ENCODE measurements around the gene WDPCP. TPM values are rescaled to one million over a fixed set of nuclear protein-coding genes. Genes with fewer than 3 reads are reported as not detected.

The WDPCP gene
- total and polyA plus RNA-seq, 2 of the 13 experiments (the other 11 are each of a cell fraction or from before 2014, with no cell fraction given): 2.9 to 5.2 TPM

DNA sequence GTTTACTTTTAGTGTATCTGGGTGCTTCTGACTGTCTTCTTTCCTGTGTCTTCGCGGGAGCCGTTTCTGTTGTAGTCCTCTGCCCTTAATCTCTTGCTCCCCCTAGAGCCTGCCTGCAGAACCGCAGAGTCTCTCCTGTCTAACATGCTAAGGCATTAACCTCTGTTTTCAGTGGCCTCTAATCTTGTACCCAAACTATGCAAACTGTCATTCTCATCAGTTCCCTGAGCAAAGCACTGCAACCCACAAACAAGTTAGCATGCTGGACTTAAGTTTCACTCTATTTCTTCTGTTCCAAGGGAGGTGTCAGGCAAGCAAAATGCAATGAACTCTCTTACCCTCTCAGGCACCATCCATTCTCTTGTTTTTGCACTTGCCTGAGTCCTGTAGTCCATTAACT is 399.3 kb downstream of the WDPCP start (continued):
- no peak for TF ChIP-seq SRSF4 (IDR thresholded peaks at IDR 0.05; ENCODE audit: low read depth, low read length, poor library complexity, severe bottlenecking)
- TF ChIP-seq RORA (CRISPR knock-in tag; IDR thresholded peaks at IDR 0.05): no peak
- TF ChIP-seq THYN1 (CRISPR knock-in tag; IDR thresholded peaks at IDR 0.05; ENCODE audit: borderline replicate concordance, low read depth): no peak
- no peak for TF ChIP-seq ZNF790 (CRISPR knock-in tag; IDR thresholded peaks at IDR 0.05; ENCODE audit: borderline replicate concordance)
- no peak for TF ChIP-seq GZF1 (CRISPR knock-in tag; IDR thresholded peaks at IDR 0.05)
- no peak for TF ChIP-seq SRF (IDR thresholded peaks at IDR 0.05; ENCODE audit: low read depth, low read length)
- TF ChIP-seq, protein P1, sequence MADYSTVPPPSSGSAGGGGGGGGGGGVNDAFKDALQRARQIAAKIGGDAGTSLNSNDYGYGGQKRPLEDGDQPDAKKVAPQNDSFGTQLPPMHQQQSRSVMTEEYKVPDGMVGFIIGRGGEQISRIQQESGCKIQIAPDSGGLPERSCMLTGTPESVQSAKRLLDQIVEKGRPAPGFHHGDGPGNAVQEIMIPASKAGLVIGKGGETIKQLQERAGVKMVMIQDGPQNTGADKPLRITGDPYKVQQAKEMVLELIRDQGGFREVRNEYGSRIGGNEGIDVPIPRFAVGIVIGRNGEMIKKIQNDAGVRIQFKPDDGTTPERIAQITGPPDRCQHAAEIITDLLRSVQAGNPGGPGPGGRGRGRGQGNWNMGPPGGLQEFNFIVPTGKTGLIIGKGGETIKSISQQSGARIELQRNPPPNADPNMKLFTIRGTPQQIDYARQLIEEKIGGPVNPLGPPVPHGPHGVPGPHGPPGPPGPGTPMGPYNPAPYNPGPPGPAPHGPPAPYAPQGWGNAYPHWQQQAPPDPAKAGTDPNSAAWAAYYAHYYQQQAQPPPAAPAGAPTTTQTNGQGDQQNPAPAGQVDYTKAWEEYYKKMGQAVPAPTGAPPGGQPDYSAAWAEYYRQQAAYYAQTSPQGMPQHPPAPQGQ (CRISPR knock-in tag; IDR thresholded peaks at IDR 0.05; ENCODE audit: borderline replicate concordance): no peak
- no peak for TF ChIP-seq REL (CRISPR knock-in tag; conservative IDR thresholded peaks at IDR 0.05)
- no peak for TF ChIP-seq ZSCAN21 (CRISPR knock-in tag; IDR thresholded peaks at IDR 0.05; ENCODE audit: borderline replicate concordance)
- TF ChIP-seq ZKSCAN1 (IDR thresholded peaks at IDR 0.05; ENCODE audit: low read length): no peak
- no peak for TF ChIP-seq ZNF749 (CRISPR knock-in tag; IDR thresholded peaks at IDR 0.05; ENCODE audit: borderline replicate concordance)
- TF ChIP-seq, protein P2, sequence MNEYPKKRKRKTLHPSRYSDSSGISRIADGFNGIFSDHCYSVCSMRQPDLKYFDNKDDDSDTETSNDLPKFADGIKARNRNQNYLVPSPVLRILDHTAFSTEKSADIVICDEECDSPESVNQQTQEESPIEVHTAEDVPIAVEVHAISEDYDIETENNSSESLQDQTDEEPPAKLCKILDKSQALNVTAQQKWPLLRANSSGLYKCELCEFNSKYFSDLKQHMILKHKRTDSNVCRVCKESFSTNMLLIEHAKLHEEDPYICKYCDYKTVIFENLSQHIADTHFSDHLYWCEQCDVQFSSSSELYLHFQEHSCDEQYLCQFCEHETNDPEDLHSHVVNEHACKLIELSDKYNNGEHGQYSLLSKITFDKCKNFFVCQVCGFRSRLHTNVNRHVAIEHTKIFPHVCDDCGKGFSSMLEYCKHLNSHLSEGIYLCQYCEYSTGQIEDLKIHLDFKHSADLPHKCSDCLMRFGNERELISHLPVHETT (CRISPR knock-in tag; conservative IDR thresholded peaks at IDR 0.05): no peak
- no peak for TF ChIP-seq KLF12 (CRISPR knock-in tag; IDR thresholded peaks at IDR 0.05; ENCODE audit: borderline replicate concordance)
- no peak for TF ChIP-seq TAF1 (CRISPR knock-in tag; IDR thresholded peaks at IDR 0.05)
- TF ChIP-seq, protein P3, sequence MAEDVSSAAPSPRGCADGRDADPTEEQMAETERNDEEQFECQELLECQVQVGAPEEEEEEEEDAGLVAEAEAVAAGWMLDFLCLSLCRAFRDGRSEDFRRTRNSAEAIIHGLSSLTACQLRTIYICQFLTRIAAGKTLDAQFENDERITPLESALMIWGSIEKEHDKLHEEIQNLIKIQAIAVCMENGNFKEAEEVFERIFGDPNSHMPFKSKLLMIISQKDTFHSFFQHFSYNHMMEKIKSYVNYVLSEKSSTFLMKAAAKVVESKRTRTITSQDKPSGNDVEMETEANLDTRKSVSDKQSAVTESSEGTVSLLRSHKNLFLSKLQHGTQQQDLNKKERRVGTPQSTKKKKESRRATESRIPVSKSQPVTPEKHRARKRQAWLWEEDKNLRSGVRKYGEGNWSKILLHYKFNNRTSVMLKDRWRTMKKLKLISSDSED (CRISPR knock-in tag; IDR thresholded peaks at IDR 0.05): no peak
- no peak for TF ChIP-seq SMARCC2 (IDR thresholded peaks at IDR 0.05)
- no peak; the same call in 1 of the 2 replicates for TF ChIP-seq KMT2A (CRISPR knock-in tag; IDR thresholded peaks at IDR 0.05)
- no peak for TF ChIP-seq ZNF296 (CRISPR knock-in tag; conservative IDR thresholded peaks at IDR 0.05)
- TF ChIP-seq GATA4 (IDR thresholded peaks at IDR 0.05; ENCODE audit: borderline replicate concordance, low read depth): no peak
- TF ChIP-seq HNRNPH1 (optimal IDR thresholded peaks at IDR 0.05; ENCODE audit: low read depth, low read length): no peak
- TF ChIP-seq, protein P4, sequence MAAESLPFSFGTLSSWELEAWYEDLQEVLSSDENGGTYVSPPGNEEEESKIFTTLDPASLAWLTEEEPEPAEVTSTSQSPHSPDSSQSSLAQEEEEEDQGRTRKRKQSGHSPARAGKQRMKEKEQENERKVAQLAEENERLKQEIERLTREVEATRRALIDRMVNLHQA (CRISPR knock-in tag; IDR thresholded peaks at IDR 0.05): no peak
- no peak for TF ChIP-seq TBL1XR1 (IDR thresholded peaks at IDR 0.05; ENCODE audit: borderline replicate concordance, low read length, partially characterized antibody)
- TF ChIP-seq, protein P5, sequence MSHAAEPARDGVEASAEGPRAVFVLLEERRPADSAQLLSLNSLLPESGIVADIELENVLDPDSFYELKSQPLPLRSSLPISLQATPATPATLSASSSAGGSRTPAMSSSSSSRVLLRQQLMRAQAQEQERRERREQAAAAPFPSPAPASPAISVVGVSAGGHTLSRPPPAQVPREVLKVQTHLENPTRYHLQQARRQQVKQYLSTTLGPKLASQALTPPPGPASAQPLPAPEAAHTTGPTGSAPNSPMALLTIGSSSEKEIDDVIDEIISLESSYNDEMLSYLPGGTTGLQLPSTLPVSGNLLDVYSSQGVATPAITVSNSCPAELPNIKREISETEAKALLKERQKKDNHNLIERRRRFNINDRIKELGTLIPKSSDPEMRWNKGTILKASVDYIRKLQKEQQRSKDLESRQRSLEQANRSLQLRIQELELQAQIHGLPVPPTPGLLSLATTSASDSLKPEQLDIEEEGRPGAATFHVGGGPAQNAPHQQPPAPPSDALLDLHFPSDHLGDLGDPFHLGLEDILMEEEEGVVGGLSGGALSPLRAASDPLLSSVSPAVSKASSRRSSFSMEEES (CRISPR knock-in tag; IDR thresholded peaks at IDR 0.05): no peak
- TF ChIP-seq ZNF615 (CRISPR knock-in tag; IDR thresholded peaks at IDR 0.05; ENCODE audit: borderline replicate concordance): no peak
- TF ChIP-seq NFE2 (CRISPR knock-in tag; IDR thresholded peaks at IDR 0.05): no peak

All from HepG2 (cell line).